ENCODE data around the gene CRB2.

DNA sequence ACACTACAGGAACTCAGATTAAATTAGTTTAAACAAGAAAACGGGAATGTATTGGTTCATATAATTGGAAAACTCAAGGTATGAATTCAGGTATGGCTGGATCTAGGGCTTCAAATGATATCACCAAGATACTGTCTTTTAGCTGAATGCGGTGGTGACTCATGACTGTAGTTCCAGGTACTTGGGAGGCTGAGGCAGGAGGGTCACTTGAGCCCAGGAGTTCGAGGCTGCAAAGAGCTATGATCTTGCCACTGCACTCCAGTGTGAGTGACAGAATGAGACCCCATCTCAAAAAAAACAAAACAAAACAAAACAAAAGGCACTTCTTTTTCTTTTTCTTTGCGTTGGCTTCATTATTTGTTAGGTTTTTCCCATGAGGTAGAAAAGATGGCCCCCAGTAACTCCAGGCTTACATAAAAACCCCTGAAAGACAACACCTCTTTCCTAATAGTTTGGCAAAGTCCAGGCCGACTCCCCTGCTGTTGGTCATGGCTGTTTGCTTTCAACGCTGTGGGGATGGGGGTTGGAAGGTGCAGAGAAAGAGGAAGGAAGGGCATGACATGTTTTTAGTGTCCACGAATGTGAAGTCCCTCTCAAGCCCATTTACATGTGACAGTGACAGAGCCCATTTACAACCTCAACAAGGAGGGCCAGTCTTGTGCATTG is 39.8 kb upstream of the CRB2 start:
- TF ChIP-seq ZFP3 (CRISPR knock-in tag; IDR thresholded peaks at IDR 0.05), result no peak
- TF ChIP-seq ZC3H10 (CRISPR knock-in tag; IDR thresholded peaks at IDR 0.05), result no peak
- no peak for TF ChIP-seq CSRNP3 (CRISPR knock-in tag; IDR thresholded peaks at IDR 0.05)
- no peak for TF ChIP-seq ZNF565 (CRISPR knock-in tag; conservative IDR thresholded peaks at IDR 0.05; ENCODE audit: low read depth)
- no peak for TF ChIP-seq GLIS3 (CRISPR knock-in tag; IDR thresholded peaks at IDR 0.05)
- TF ChIP-seq PATZ1 (CRISPR knock-in tag; IDR thresholded peaks at IDR 0.05; ENCODE audit: borderline replicate concordance), result no peak
- no peak for TF ChIP-seq POU6F1 (CRISPR knock-in tag; IDR thresholded peaks at IDR 0.05; ENCODE audit: borderline replicate concordance, low read depth)
- TF ChIP-seq TOX (CRISPR knock-in tag; IDR thresholded peaks at IDR 0.05; ENCODE audit: borderline replicate concordance), result no peak
- no peak for TF ChIP-seq ARNTL (CRISPR knock-in tag; IDR thresholded peaks at IDR 0.05; ENCODE audit: borderline replicate concordance, low read depth)
- TF ChIP-seq, protein P1, sequence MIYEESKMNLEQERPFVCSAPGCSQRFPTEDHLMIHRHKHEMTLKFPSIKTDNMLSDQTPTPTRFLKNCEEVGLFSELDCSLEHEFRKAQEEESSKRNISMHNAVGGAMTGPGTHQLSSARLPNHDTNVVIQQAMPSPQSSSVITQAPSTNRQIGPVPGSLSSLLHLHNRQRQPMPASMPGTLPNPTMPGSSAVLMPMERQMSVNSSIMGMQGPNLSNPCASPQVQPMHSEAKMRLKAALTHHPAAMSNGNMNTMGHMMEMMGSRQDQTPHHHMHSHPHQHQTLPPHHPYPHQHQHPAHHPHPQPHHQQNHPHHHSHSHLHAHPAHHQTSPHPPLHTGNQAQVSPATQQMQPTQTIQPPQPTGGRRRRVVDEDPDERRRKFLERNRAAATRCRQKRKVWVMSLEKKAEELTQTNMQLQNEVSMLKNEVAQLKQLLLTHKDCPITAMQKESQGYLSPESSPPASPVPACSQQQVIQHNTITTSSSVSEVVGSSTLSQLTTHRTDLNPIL (CRISPR knock-in tag; IDR thresholded peaks at IDR 0.05; ENCODE audit: low read depth), result no peak
